Measurements from ENCODE around the gene AMDHD1.

DNA sequence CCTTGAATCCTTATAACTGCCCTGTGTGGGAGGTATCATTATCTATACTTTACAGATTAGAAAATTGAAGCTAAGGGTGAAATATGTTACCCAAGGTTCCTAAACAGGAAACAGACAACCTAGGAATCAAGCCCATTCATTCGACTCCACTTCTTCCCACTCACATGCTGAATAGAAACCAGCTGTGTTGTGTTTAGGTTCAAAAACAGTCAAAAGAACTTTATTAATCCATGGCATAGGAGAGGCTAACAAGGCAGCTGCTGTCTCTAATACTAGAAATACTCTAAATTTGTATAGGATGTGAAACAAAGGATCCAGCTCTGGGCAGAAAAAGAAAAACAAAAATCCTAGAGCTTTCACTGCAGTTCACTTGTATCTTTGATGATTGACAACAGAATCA, 9.9 kb downstream of the AMDHD1 start:
- no peak for TF ChIP-seq ZNF266 (tag by site-specific recombination; IDR thresholded peaks at IDR 0.05; ENCODE audit: low read depth)
- TF ChIP-seq, protein P1, sequence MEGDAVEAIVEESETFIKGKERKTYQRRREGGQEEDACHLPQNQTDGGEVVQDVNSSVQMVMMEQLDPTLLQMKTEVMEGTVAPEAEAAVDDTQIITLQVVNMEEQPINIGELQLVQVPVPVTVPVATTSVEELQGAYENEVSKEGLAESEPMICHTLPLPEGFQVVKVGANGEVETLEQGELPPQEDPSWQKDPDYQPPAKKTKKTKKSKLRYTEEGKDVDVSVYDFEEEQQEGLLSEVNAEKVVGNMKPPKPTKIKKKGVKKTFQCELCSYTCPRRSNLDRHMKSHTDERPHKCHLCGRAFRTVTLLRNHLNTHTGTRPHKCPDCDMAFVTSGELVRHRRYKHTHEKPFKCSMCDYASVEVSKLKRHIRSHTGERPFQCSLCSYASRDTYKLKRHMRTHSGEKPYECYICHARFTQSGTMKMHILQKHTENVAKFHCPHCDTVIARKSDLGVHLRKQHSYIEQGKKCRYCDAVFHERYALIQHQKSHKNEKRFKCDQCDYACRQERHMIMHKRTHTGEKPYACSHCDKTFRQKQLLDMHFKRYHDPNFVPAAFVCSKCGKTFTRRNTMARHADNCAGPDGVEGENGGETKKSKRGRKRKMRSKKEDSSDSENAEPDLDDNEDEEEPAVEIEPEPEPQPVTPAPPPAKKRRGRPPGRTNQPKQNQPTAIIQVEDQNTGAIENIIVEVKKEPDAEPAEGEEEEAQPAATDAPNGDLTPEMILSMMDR (tag by site-specific recombination; IDR thresholded peaks at IDR 0.05): no peak
- no peak for TF ChIP-seq ZNF596 (tag by site-specific recombination; IDR thresholded peaks at IDR 0.05)
- TF ChIP-seq ZEB2 (tag by site-specific recombination; IDR thresholded peaks at IDR 0.05): no peak
- no peak for TF ChIP-seq YY1 (tag by site-specific recombination; IDR thresholded peaks at IDR 0.05)
- TF ChIP-seq ZNF521 (tag by site-specific recombination; IDR thresholded peaks at IDR 0.05): no peak
- TF ChIP-seq HOXA7 (CRISPR knock-in tag; IDR thresholded peaks at IDR 0.05; ENCODE audit: borderline replicate concordance): no peak
- TF ChIP-seq ZBTB8A (tag by site-specific recombination; IDR thresholded peaks at IDR 0.05): no peak
- TF ChIP-seq, protein P2, sequence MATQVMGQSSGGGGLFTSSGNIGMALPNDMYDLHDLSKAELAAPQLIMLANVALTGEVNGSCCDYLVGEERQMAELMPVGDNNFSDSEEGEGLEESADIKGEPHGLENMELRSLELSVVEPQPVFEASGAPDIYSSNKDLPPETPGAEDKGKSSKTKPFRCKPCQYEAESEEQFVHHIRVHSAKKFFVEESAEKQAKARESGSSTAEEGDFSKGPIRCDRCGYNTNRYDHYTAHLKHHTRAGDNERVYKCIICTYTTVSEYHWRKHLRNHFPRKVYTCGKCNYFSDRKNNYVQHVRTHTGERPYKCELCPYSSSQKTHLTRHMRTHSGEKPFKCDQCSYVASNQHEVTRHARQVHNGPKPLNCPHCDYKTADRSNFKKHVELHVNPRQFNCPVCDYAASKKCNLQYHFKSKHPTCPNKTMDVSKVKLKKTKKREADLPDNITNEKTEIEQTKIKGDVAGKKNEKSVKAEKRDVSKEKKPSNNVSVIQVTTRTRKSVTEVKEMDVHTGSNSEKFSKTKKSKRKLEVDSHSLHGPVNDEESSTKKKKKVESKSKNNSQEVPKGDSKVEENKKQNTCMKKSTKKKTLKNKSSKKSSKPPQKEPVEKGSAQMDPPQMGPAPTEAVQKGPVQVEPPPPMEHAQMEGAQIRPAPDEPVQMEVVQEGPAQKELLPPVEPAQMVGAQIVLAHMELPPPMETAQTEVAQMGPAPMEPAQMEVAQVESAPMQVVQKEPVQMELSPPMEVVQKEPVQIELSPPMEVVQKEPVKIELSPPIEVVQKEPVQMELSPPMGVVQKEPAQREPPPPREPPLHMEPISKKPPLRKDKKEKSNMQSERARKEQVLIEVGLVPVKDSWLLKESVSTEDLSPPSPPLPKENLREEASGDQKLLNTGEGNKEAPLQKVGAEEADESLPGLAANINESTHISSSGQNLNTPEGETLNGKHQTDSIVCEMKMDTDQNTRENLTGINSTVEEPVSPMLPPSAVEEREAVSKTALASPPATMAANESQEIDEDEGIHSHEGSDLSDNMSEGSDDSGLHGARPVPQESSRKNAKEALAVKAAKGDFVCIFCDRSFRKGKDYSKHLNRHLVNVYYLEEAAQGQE (tag by site-specific recombination; IDR thresholded peaks at IDR 0.05): no peak

Data from HEK293 (cell line).